Keratinocyte (primary cell): ENCODE results near the gene HCRT. TPM values are rescaled to one million over a fixed set of nuclear protein-coding genes. Genes with fewer than 3 reads are reported as not detected.

Experiments used
- DNase-seq: peaks from one replicate; pipeline ENCODE4 v3.0.0-alpha.2; 2011; ENCODE audit warnings: low read depth, missing footprints, low spot score
- FAIRE-seq: peaks from 2 replicates; lab custom pipeline; 2011; peaks lifted over from hg19 to GRCh38; lab: Jason Lieb, UNC
- H2AFZ ChIP-seq: 2 replicates; pipeline ENCODE4 v1.6.0; 2012; ENCODE audit warnings: low read length, control low read depth, inconsistent platforms; ENCODE audit not compliant: control insufficient read depth
- H3K27ac ChIP-seq: 2 replicates; pipeline ENCODE4 v1.5.1; 2011; ENCODE audit warnings: low read length; ENCODE audit not compliant: control insufficient read depth, insufficient read depth
- H3K27me3 ChIP-seq: 3 replicates; pipeline ENCODE4 v1.6.0; 2011; ENCODE audit warnings: low read length; ENCODE audit not compliant: control insufficient read depth, insufficient read depth; ENCODE audit errors: extremely low read depth
- H3K36me3 ChIP-seq, 2 experiments: 2 replicates in 1 of 2; 3 replicates in 1 of 2; pipeline ENCODE4 v1.5.1; 2011; ENCODE audit warnings: low read length in 2 of 2, mild to moderate bottlenecking in 1 of 2; ENCODE audit not compliant: control insufficient read depth in 2 of 2, insufficient read depth in 2 of 2; ENCODE audit errors: extremely low read depth in 1 of 2
- H3K4me1 ChIP-seq: 3 replicates; pipeline ENCODE4 v1.5.1; 2011; ENCODE audit warnings: low read length; ENCODE audit not compliant: control insufficient read depth, insufficient read depth; ENCODE audit errors: extremely low read depth
- H3K4me2 ChIP-seq: 3 replicates; pipeline ENCODE4 v1.6.0; 2011; ENCODE audit warnings: low read depth, low read length; ENCODE audit not compliant: control insufficient read depth, insufficient read depth; ENCODE audit errors: extremely low read depth
- H3K4me3 ChIP-seq, 3 experiments: fragments of 200-600 bp in 1 of 3; sonication (generic) in 1 of 3; 2 replicates in 2 of 3; 3 replicates in 1 of 3; pipeline ENCODE4 v1.5.1; 2011 to 2016; ENCODE audit warnings: low read length in 3 of 3, mild to moderate bottlenecking in 3 of 3, control low read depth in 2 of 3, inconsistent platforms in 1 of 3, low read depth in 1 of 3, mixed read lengths in 1 of 3, mixed run types in 1 of 3, moderate library complexity in 1 of 3; ENCODE audit not compliant: control insufficient read depth in 2 of 3, insufficient read depth in 2 of 3; ENCODE audit errors: extremely low read depth in 1 of 3
- H3K79me2 ChIP-seq: 2 replicates; pipeline ENCODE4 v1.6.0; 2012; ENCODE audit warnings: low read length; ENCODE audit not compliant: control insufficient read depth, insufficient read depth
- H3K9ac ChIP-seq: 3 replicates; pipeline ENCODE4 v1.6.0; 2011; ENCODE audit warnings: low read length; ENCODE audit not compliant: control insufficient read depth, insufficient read depth; ENCODE audit errors: extremely low read depth
- H3K9me1 ChIP-seq: 3 replicates; pipeline ENCODE4 v1.6.0; 2011; ENCODE audit warnings: low read length; ENCODE audit not compliant: control insufficient read depth, insufficient read depth; ENCODE audit errors: extremely low read depth
- H3K9me3 ChIP-seq: 2 replicates; pipeline ENCODE4 v1.5.1; 2012; ENCODE audit warnings: low read depth, low read length; ENCODE audit not compliant: control insufficient read depth
- H4K20me1 ChIP-seq: 3 replicates; pipeline ENCODE4 v1.6.0; 2011; ENCODE audit warnings: low read length; ENCODE audit not compliant: control insufficient read depth, insufficient read depth; ENCODE audit errors: extremely low read depth
- EZH2 ChIP-seq: IDR thresholded peaks from one replicate; pipeline ENCODE4 v1.6.1; 2012; ENCODE audit warnings: inconsistent platforms, mild to moderate bottlenecking, low read length, moderate library complexity
- dilution Hi-C: fragments of 300-500 bp; cut with MboI; formaldehyde crosslinking; loops from one replicate; pipeline ENCODE4 v1.7.0; 2020; ENCODE audit warnings: low sequenced_read_pairs; ENCODE audit not compliant: extremely low pct_ligation_motif_present
- polyA plus RNA-seq, 5 experiments: library from polyadenylated mRNA; depleted of rRNA in 3 of 5; stranded (reverse) in 3 of 5; stranded (forward) in 1 of 5; unstranded in 1 of 5; fragments of >200 nt; gene quantifications; 1 replicate in 1 of 5; 2 replicates in 3 of 5; 3 replicates in 1 of 5; pipeline versions ENCODE4 v1.2.1 to v1.2.3, GENCODE V29; 2011 to 2012; ENCODE audit warnings: missing spikeins in 2 of 5, low read depth in 1 of 5, low replicate concordance in 1 of 5
- TF ChIP-seq, protein P1 (sequence below), 3 experiments: IDR thresholded peaks in 1 of 3; conservative IDR thresholded peaks in 1 of 3; optimal IDR thresholded peaks in 1 of 3; 2 replicates in 2 of 3; 3 replicates in 1 of 3; pipeline versions ENCODE3 to v1.5.1; 2011; ENCODE audit warnings: low read length in 3 of 3, mild to moderate bottlenecking in 3 of 3, moderate library complexity in 2 of 3, control low read depth in 1 of 3, inconsistent platforms in 1 of 3; ENCODE audit not compliant: insufficient read depth in 2 of 3; ENCODE audit errors: extremely low read depth in 1 of 3

The HCRT gene
- polyA plus RNA-seq, 1 donor (not counting 4 experiments of a cell fraction or from before 2014, with no cell fraction given): not detected

DNA sequence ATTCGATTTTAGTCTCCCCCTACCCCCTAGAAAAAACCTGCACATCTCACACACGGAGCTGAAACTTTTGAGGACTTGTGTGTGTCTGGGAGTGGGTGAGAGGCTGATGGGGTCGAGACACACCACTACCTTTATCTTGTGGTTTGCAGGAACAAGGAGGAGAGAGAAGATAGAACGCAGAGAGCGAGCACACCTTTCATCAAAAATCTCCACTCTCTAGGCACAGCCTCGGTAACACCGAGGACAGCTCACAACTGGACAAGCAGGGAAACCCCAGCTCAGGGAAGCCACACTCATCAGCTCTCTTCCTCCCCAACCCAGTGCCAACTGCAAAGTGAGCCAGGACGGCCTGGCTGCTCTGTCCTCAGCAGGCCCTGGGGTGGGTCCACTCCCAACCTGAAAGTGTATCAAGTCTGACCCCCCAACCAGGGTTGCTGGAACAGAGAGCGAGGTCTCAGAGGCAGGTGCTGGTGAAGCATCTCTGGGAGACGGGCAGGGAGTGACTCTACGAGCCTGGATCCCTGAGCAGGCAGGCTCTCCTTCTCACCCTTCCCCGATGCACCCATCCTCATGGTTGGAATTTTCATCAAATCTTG lies 14.3 kb upstream of the HCRT start:
- no peak overlapping the region for H3K4me2 ChIP-seq
- no peak overlapping the region for H2AFZ ChIP-seq
- no peak overlapping the region for H3K27ac ChIP-seq
- H3K4me3 ChIP-seq: no peak overlapping the region
- no peak overlapping the region for H3K9ac ChIP-seq
- H4K20me1 ChIP-seq: no peaks in the 10 kb centered on the region
- no peaks in the 10 kb centered on the region for H3K4me1 ChIP-seq
- TF ChIP-seq, protein P1, sequence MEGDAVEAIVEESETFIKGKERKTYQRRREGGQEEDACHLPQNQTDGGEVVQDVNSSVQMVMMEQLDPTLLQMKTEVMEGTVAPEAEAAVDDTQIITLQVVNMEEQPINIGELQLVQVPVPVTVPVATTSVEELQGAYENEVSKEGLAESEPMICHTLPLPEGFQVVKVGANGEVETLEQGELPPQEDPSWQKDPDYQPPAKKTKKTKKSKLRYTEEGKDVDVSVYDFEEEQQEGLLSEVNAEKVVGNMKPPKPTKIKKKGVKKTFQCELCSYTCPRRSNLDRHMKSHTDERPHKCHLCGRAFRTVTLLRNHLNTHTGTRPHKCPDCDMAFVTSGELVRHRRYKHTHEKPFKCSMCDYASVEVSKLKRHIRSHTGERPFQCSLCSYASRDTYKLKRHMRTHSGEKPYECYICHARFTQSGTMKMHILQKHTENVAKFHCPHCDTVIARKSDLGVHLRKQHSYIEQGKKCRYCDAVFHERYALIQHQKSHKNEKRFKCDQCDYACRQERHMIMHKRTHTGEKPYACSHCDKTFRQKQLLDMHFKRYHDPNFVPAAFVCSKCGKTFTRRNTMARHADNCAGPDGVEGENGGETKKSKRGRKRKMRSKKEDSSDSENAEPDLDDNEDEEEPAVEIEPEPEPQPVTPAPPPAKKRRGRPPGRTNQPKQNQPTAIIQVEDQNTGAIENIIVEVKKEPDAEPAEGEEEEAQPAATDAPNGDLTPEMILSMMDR (optimal IDR thresholded peaks at IDR 0.05 in 1 of 3, IDR thresholded peaks at IDR 0.05 in 1 of 3, conservative IDR thresholded peaks at IDR 0.05 in 1 of 3; ENCODE audit: extremely low read depth in 1 of 3, insufficient read depth in 2 of 3, low read length in 3 of 3): no peak
- no peak for TF ChIP-seq EZH2
- H3K9me3 ChIP-seq: no peaks in the 10 kb centered on the region
- DNase-seq: no peak
- dilution Hi-C loops: no loop called here
- H3K27me3 ChIP-seq: no peaks in the 10 kb centered on the region
- no peaks in the 10 kb centered on the region for H3K79me2 ChIP-seq
- FAIRE-seq: no peak
- H3K9me1 ChIP-seq: no peaks in the 10 kb centered on the region
- peaks cover 0 to 1% of the 10 kb centered on the region in 2 experiments for H3K36me3 ChIP-seq

GRCh38 chr17:42198897-42199296 lies 13.6 kb upstream of the HCRT start:
- H3K36me3 ChIP-seq: peaks cover 0 to 1% of the 10 kb centered on the region in 2 experiments
- H3K27ac ChIP-seq: no peak overlapping the region
- H3K4me1 ChIP-seq: no peaks in the 10 kb centered on the region
- FAIRE-seq: no peak
- H2AFZ ChIP-seq: no peak overlapping the region
- no peaks in the 10 kb centered on the region for H3K27me3 ChIP-seq
- no peak for TF ChIP-seq EZH2
- TF ChIP-seq, protein P1 (optimal IDR thresholded peaks at IDR 0.05 in 1 of 3, IDR thresholded peaks at IDR 0.05 in 1 of 3, conservative IDR thresholded peaks at IDR 0.05 in 1 of 3; ENCODE audit: extremely low read depth in 1 of 3, insufficient read depth in 2 of 3, low read length in 3 of 3): no peak
- H3K9me3 ChIP-seq: no peaks in the 10 kb centered on the region
- no peak overlapping the region for H3K9ac ChIP-seq
- H3K4me2 ChIP-seq: no peak overlapping the region
- no peaks in the 10 kb centered on the region for H4K20me1 ChIP-seq
- no peak overlapping the region for H3K4me3 ChIP-seq
- dilution Hi-C loops: no loop called here
- H3K9me1 ChIP-seq: no peaks in the 10 kb centered on the region
- no peak for DNase-seq
- no peaks in the 10 kb centered on the region for H3K79me2 ChIP-seq
